CD4-positive, alpha-beta T cell treated with Interleukin-6 at 100 ng/mL for 8 hours (primary cell): ENCODE results near the gene CMIP.
"Not testable (repeated sequence)": the region's sequence is repeated elsewhere in the genome, so short reads cannot be mapped to it uniquely, and the experiment has no call there.

Experiments
- DNase-seq: peaks from one replicate; pipeline ENCODE4 v3.0.0-alpha.2; 2020; ENCODE audit warnings: mixed read lengths, low spot score

The CMIP gene

GRCh38 chr16:81444448-81445121, at the start of gene CMIP:
Gene CMIP (plus strand): TSS chr16:81444808.
- DNase-seq, result peak; percentile 64

DNA sequence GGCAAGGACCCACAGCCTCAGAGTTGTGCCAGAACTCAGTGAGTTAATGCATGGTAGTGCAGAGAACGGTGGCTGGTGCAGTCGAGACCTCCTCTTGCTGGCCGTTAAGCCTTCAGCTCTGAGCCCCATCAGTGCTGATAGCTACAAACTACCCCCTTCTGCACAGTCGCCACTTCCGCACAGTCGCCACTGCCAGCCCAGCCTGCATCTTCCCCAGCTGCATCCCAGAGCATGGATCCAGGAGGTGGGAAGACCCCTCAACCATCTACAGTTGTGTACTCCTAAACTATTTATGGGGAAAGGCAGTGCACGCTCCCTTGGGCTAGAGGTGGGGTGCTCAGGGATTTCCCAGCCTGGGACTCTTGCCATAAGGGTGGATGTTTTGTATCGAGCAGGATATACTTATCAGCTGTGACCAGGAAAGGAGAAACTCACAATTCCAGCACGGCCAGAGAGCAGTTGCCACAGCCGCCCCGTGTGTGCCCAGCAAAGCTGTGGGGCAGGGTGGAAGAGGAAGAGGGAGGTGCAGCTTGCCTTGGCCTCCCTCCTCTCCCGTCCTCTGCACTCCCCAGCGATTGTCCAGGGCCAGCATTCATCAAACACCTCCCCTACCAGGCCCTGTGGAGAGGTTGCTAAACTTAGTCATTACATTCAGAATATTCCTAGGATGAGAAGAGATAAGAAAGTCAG, 49.5 kb upstream of the CMIP start:
- no peak for DNase-seq

DNA sequence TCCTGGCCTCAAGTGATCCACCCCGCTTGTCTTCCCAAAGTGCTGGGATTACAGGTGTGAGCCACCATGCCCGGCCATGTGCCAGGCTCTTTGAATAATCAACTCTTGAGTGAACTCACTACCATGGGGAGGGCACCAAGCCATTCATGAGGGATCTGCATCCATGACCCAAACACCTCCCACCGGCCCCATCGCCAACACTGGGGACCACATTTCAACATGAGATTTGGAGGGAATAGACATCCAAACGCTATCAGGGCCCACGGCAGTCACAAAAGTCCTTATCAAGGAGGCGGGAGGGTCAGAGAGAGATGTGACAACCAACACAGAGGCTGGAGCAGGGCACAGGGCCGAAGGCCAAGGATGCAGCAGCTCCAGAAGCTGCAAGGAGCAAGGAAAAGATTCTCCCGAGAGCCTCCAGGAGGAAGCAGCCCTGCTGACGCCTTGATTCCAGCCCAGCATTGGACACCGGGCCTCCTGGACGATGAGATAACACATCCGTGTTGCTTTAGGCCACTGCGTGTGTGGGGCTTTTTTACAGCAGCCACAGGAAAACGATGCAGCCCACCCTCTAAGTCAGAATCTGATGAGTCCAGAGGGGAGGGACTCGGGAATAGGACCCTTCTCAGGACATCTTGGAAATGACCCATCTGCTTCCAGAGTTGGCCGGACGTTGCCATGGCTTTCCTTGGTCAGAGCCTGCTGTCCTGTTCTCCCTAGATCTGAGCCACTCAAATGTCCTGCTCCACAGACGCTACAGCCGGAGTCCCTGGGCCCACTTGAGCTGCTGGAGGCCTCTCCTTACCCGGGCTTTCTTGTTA, 47.3 kb upstream of the CMIP start:
- no peak for DNase-seq

GRCh38 chr16:81397879-81398520, 46.6 kb upstream of the CMIP start:
- no peak for DNase-seq

GRCh38 chr16:81399909-81400308, 44.7 kb upstream of the CMIP start:
- DNase-seq, result no peak

GRCh38 chr16:81401035-81401950, 43.3 kb upstream of the CMIP start:
- DNase-seq, result no peak

DNA sequence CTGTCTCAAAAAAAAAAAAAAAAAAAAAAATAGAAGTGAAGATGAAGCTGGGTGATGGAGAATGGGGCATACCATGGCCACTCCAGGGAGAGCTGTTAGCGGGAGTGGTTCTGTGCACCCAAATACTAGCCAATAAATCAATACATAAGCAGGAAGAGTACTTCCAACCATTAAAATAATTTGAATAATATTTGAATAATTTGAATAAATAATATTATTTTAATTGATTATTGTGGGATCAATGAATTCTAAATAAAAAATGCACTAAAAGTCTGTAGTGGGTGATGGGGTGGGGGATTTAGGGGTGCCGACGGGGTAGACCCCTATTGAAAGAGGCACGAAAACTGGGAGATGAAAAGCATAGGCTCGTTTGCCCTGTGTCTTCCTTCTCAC, 41.4 kb upstream of the CMIP start:
- DNase-seq, result no peak

- DNase-seq, result peak; percentile 71
These were observed 40.8 kb upstream of the CMIP start for GRCh38 chr16:81403601-81404391.

DNA sequence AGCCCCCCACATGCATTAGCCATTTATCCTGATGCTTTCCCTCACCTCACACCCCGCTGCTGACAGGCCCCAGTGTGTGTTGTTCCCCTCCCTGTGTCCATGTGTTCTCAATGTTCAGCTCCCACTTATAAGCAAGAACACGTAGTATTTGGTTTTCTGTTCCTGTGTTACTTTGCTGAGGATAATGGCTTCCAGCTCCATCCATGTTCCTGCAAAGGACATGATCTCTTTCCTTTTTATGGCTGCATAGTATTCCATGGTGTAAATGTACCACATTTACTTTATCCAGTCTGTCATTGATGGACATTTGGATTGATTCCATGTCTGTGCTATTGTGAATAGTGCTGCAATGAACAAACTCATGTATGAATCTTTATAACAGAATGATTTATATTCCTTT, 39.6 kb upstream of the CMIP start:
- not testable (repeated sequence) for DNase-seq

DNA sequence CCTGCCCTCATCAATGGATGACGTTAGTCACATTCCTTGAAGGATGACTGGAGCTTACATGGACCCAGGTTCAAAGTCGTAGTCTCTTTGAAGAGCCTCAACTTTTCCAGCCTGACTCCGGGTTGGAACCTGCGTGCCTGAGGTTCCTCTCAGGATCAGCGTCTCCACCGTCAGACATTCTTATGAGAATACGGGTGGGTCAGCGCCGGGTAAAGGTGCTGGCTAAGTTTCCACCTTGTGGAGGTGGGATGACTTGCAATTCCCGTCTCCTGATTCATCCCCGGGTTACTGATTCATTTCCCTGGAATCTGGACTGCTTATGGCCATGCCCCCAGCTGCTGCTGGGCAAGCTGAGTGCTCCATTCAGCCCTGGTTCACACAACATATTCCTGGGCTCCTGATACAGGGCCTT, 38.9 kb upstream of the CMIP start:
- DNase-seq, result no peak

- DNase-seq, result no peak
These were observed 36.1 kb upstream of the CMIP start for GRCh38 chr16:81408409-81408950.

GRCh38 chr16:81409016-81409556, 35.5 kb upstream of the CMIP start:
- no peak for DNase-seq

DNA sequence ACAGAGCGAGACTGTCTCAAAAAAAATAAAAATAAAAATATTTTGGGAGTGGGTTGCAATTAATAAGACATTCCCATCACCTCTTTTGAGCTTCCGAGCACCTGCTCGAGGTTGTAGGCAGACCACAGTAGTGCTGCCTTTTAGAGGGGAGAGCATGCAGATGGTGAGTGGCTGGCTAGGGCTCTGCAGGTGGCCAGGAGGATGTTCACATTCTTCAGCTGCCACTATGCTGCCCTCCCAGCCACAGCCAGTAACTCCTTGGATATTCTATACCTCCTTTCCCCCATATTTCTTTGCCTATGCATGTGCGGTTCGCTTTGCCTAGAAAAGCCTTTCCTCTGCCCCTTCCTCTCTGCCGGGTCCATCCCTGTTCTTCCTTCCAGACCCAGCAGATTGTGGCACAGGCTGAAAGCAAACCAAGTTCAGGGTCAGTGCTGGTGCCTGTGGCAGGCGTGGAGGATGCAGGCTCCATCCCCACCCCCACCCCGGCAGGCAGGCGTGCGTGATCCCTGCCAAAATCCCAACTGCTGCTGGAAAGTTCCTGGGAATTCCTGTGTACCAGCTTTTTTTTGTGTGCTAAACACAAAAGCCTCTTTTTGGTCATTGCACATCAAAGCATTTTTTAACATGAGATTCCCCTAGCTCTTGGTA, 33.8 kb upstream of the CMIP start:
- DNase-seq, result no peak

DNA sequence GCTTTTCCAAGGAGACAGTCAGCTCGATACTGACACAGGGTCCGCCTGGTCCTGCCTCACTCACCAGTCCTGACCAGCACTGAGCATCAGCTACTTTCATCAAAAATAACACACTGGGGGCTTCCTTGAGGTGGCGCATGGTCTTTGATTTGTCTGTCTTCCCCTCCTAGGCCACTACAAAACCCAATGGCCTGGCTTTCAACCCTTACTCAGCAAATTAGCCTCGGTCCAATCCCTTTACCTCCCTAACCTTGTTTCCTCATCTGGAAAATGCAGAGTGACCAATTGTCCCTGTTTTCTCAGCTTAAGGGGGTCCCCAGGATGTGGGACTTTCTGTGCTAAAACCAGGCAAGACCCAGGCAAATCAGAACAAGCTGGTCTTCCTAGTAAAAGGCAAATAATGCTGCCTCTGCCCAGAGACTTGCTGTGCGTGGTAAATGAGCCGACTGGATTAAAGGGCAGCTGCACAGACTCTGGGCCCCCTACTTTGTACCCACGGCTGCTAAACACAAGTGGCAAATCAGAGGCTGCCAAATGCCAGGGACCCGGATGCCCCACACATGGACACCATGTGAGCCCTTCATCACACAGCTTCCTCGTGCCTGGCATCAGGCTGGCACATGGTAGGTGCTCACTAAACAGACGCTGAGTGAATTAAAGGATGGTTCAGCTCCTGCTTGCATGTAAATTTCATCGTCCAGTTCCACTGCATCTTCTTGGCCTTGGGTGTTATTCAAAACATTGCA, 31.2 kb upstream of the CMIP start:
- no peak for DNase-seq

DNA sequence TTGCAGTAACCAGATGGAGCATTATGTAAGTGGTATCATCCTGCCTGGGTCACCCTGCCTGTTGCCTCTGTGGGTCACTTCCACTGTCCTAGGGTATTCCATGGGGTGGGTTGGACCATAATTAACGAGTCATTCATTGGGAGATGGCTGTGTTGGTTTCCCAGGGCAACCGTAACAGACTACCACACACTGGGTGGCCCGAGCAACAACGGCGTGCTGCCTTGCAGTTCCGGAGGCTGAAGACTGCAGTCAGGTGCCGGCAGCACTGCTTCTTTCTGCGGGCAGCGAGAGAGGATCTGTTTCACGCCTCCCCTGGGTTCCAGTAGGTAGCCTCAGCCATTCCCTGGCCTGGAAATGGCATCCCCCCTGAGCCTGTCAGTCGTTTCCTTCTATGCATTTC, 28.9 kb upstream of the CMIP start:
- no peak for DNase-seq

- no peak for DNase-seq
These were observed 27.9 kb upstream of the CMIP start for GRCh38 chr16:81416749-81417148.

GRCh38 chr16:81417210-81417609, 27.4 kb upstream of the CMIP start:
- no peak for DNase-seq

DNA sequence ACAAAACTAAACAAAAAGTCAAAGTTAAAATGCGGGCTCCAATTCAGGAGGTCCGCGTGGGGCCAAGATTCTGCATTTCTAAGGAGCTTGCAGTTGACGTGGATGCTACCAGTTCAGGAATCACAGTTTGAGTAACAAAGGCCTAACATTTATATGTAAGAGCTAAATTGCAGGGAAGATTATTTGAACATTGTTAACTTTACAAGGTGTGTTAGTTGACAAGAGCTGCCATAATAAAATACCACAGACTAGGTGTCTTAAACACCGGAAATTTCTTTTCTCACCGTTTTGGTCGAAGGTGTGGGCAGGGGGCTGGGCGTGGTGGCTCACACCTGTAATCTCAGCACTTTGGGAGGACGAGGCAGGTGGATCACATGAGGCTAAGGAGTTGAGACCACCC, 24.8 kb upstream of the CMIP start:
- no peak for DNase-seq

DNA sequence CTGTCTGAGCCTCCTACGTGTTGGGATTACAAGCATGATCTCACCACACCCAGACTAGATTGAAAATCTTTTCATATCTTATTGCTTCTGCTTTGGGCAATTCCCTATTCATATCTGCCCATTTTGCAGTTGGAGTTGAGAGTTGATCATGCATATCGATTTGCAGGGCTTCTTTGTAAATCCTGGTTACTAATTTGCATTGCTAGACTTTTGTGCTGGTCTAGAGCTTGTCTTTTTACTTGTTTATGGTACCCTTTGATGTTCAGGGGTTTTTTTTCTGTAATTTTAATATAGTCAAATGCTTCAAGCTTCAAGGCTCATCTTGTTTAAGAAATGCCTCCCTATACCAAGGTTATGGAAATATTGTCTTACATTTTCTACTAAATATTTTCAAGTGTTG, 23.5 kb upstream of the CMIP start:
- no peak for DNase-seq
